GM13976 (cell line): ENCODE measurements around the gene PCDHGA8.
A peak's percentile ranks its signal among the peaks of the same experiment; 100 is the strongest.

Experiments
- DNase-seq: peaks from one replicate; pipeline ENCODE4 v3.0.0; 2012; ENCODE audit warnings: low spot score
- in situ Hi-C: fragments of 300-500 bp; cut with MboI; formaldehyde crosslinking; loops from one replicate; pipeline ENCODE4 v1.12.0; 2022; ENCODE audit warnings: low sequenced_read_pairs, mixed read lengths, inconsistent platforms; ENCODE audit not compliant: unreplicated experiment
- TF ChIP-seq, protein P1 (sequence below): IDR thresholded peaks from 2 replicates; pipeline ENCODE4 v1.5.1; 2012; ENCODE audit warnings: borderline replicate concordance, mild to moderate bottlenecking; ENCODE audit not compliant: insufficient read depth; ENCODE audit errors: extremely low read depth, missing control alignments, control extremely low read depth

Gene PCDHGA8

DNA sequence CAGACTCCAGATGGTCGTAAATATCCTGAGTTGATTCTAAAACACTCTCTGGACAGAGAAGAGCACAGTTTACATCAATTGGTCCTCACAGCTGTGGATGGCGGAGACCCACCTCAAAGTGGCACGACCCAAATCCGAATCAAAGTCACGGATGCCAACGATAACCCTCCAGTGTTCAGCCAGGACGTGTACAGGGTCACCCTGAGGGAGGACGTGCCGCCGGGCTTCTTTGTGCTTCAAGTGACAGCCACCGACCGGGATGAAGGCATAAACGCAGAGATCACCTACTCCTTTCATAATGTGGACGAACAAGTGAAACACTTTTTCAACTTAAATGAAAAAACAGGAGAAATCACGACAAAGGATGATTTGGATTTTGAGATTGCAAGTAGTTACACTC lies 31.7 kb upstream of the PCDHGA8 start:
- no peak for DNase-seq
- TF ChIP-seq, protein P1, sequence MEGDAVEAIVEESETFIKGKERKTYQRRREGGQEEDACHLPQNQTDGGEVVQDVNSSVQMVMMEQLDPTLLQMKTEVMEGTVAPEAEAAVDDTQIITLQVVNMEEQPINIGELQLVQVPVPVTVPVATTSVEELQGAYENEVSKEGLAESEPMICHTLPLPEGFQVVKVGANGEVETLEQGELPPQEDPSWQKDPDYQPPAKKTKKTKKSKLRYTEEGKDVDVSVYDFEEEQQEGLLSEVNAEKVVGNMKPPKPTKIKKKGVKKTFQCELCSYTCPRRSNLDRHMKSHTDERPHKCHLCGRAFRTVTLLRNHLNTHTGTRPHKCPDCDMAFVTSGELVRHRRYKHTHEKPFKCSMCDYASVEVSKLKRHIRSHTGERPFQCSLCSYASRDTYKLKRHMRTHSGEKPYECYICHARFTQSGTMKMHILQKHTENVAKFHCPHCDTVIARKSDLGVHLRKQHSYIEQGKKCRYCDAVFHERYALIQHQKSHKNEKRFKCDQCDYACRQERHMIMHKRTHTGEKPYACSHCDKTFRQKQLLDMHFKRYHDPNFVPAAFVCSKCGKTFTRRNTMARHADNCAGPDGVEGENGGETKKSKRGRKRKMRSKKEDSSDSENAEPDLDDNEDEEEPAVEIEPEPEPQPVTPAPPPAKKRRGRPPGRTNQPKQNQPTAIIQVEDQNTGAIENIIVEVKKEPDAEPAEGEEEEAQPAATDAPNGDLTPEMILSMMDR = no peak
- in situ Hi-C loops = no loop called here

GRCh38 chr5:141362719-141363118 lies 29.7 kb upstream of the PCDHGA8 start:
- no peak for DNase-seq
- in situ Hi-C loops = no loop called here
- TF ChIP-seq, protein P1 = no peak

DNA sequence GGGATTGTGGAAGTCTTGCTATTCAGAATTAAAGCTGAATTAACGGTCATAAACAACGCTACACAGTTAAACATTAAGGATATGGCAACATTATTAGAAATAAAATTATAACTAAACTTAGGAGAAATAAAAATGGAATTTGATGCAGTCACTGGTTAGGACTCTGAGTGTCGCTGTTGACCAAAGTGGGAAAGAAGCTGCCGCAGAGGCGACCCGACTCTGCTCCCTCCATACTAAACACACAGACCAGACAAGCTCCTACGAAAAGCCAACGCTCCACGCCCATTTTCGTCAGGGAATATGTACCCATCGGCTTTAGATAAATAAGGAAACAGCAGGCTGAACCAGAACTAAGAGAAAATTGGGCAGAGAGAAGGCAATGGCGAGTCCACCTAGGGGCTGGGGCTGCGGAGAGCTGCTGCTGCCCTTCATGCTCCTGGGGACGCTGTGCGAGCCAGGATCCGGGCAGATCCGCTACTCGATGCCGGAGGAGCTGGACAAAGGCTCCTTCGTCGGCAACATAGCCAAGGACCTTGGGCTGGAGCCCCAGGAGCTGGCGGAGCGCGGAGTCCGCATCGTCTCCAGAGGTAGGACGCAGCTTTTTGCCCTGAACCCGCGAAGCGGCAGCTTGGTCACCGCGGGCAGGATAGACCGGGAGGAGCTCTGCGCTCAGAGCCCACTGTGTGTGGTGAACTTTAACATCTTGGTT lies 28.3 kb upstream of the PCDHGA8 start, which contains the start of gene PCDHGA5:
PCDHGA5 (plus strand) TSS at position 211 of the 709 bp plus-strand sequence; CDS start at position 380, 169 bp downstream.
- in situ Hi-C loops = no loop called here

GRCh38 chr5:141366016-141366896 lies 26.2 kb upstream of the PCDHGA8 start:
- no peak for DNase-seq
- in situ Hi-C loops = no loop called here
- TF ChIP-seq, protein P1 = no peak

More for the DNA sequence above, 28.3 kb upstream of the PCDHGA8 start, which contains the start of gene PCDHGA5:
- DNase-seq = no peak
- TF ChIP-seq, protein P1 = no peak

DNA sequence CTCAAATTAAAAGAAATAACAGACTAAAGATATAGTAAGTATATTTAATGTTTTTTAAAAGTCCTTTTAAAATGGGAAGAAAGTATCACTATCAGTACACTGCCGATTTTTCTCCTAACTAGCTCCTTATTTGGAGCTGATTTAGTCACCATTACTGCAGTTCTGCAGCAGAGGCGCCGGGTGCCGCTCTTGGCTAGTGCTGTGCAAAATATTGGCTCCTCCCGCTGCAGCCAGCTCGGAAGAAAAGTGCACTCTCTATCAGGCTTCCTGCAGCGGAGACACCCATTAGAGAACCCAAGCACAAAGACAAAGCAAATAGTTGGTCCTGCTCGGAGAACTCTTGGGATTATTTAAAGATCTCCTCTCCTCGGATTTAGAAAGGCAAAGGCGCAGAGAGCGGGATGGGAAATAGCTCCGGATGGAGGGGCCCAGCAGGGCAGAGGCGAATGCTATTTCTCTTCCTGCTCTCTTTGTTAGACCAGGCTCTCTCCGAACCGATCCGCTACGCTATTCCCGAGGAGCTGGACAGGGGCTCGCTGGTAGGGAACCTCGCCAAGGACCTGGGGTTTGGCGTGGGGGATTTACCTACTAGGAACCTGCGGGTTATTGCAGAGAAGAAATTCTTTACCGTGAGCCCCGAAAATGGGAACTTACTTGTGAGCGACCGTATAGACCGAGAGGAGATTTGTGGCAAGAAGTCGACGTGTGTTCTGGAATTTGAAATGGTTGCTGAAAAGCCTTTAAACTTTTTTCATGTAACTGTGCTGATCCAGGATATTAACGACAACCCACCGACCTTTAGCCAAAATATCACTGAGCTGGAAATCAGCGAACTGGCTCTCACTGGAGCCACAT lies 22.2 kb upstream of the PCDHGA8 start, which contains the start of gene PCDHGB3:
PCDHGB3 (plus strand) TSS at position 249 of the 855 bp plus-strand sequence; CDS start at position 402, 153 bp downstream.
- in situ Hi-C loops = no loop called here
- peak; percentile 57 for DNase-seq
- TF ChIP-seq, protein P1 = peak; percentile 53

GRCh38 chr5:141371572-141372475 lies 20.6 kb upstream of the PCDHGA8 start:
- DNase-seq = no peak
- TF ChIP-seq, protein P1 = no peak
- in situ Hi-C loops = no loop called here
